ENCODE results near the gene PTBP1. TPM values are rescaled to one million over a fixed set of nuclear protein-coding genes. Genes with fewer than 3 reads are reported as not detected.

The PTBP1 gene
- total RNA-seq, 1 donor from 2014 or later: 386 TPM

DNA sequence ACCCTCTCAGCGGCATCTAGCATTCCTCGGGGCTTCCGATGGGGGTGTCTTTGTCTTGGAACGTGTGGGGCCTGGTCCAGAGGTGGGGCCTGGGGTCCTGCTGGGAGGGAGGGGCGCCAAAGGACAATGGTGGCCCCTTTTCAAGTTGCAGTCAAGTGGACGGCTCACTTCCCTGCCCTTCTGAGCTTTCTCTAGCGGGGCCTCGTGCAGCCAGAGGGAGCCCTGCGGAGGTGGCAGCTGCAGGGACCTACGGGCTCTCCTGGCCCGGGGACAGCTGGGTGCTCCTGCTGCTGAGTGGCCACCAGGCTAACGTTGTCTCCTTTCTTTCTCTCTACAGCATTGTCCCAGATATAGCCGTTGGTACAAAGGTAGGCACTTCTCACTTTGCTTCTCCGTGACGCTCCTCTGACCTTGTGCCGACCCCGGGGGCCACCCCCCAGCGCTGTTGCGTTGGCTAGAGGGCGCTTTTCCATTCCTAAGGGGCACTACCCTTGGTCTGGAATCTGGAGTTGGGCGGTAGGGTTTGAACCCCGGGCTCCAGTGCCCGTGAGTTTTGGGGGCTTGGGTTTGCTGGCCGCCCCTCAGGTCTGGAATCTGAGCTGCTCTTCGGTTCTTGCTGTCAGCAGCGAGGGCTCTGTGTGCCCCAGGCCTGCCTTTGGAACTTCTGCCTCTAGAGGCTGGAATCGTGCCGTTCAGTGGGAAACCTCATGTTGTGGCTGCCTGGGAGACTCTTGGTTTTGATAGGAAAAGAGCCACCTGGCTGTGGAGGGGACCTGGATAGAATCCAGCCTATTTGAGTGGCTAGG, 2.0 kb downstream of the PTBP1 start:
- DNase-seq (ENCODE audit: low read depth): peak; percentile 51
- H3K27me3 ChIP-seq (ENCODE audit: insufficient read depth, low read length): no peaks in the 10 kb centered on the region

DNA sequence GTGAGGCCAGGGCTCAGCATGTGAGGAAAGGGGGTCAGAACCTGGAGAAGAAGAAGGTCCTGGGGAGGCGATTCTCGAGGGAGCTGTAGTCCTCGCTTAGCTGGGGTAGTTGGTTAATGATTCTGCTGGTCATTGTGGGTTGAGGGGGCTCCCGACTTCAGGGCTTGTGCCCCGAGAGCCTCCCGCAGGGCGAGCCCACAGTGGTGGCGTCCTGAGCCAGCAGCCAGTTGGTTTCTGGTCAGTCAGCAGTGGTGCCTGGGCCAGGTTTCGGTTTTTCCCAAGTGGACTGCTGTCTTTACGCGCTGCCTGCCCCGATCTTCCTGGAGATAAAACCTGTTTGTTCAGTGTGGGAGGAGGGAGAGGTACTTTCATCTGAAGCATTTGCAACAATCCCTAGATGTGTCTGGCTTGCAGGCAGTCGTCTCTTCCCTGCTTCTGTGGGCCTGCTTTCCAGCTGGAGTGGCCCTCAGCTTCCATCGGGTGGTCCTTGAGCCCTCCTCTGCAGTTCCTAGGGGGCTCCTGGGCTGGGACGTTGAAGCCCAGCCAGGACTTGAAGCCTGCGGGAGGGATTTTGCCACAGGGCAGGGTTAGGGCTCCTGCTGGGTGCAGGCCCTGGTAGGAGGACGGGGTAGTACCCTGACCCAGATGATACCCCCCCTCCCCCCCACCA, 3.2 kb downstream of the PTBP1 start:
- Histone ChIP-seq H4K20me1 (ENCODE audit: insufficient read depth, low read length) (peaks cover 76% of the 10 kb centered on the region), H3K27ac (ENCODE audit: low read depth, low read length) (no peak overlapping the region), H3K36me3 (ENCODE audit: insufficient read depth, low read length) (peaks cover 22% of the 10 kb centered on the region), H3K27me3 (ENCODE audit: insufficient read depth, low read length) (no peaks in the 10 kb centered on the region), H2AFZ (ENCODE audit: low read depth, low read length) (no peak overlapping the region), H3K9ac (ENCODE audit: low read length) (peak overlapping the region; percentile 97), H3K79me2 (ENCODE audit: insufficient read depth, low read length) (peaks cover 77% of the 10 kb centered on the region), H3K4me1 (ENCODE audit: insufficient read depth, low read length) (peaks cover 37% of the 10 kb centered on the region), H3K4me2 (ENCODE audit: low read length) (peak overlapping the region; percentile 91), H3K9me3 (ENCODE audit: insufficient read depth, low read depth, low read length) (no peaks in the 10 kb centered on the region), H3K4me3 (ENCODE audit: insufficient read depth, low read depth, low read length) (peak overlapping the region; percentile 57)
- H3K27ac Mint-ChIP-seq (ENCODE audit: unreplicated experiment): peak overlapping the region; percentile 88
- no peaks in the 10 kb centered on the region for H3K27me3 Mint-ChIP-seq (ENCODE audit: low read depth, unreplicated experiment)
- H3K9me3 Mint-ChIP-seq (ENCODE audit: unreplicated experiment): no peaks in the 10 kb centered on the region
- peaks cover 23% of the 10 kb centered on the region for H3K4me1 Mint-ChIP-seq (ENCODE audit: low read depth, unreplicated experiment)
- DNase-seq (ENCODE audit: low read depth): peak; percentile 49
- no peak for FAIRE-seq
- peak overlapping the region; percentile 93 for H3K4me3 Mint-ChIP-seq (ENCODE audit: unreplicated experiment)
- H3K36me3 Mint-ChIP-seq (ENCODE audit: low read depth, unreplicated experiment): peaks cover 9% of the 10 kb centered on the region
- no peak for TF ChIP-seq EZH2 (IDR thresholded peaks at IDR 0.05; ENCODE audit: insufficient read depth, low read length)
- TF ChIP-seq, protein P1, sequence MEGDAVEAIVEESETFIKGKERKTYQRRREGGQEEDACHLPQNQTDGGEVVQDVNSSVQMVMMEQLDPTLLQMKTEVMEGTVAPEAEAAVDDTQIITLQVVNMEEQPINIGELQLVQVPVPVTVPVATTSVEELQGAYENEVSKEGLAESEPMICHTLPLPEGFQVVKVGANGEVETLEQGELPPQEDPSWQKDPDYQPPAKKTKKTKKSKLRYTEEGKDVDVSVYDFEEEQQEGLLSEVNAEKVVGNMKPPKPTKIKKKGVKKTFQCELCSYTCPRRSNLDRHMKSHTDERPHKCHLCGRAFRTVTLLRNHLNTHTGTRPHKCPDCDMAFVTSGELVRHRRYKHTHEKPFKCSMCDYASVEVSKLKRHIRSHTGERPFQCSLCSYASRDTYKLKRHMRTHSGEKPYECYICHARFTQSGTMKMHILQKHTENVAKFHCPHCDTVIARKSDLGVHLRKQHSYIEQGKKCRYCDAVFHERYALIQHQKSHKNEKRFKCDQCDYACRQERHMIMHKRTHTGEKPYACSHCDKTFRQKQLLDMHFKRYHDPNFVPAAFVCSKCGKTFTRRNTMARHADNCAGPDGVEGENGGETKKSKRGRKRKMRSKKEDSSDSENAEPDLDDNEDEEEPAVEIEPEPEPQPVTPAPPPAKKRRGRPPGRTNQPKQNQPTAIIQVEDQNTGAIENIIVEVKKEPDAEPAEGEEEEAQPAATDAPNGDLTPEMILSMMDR (IDR thresholded peaks at IDR 0.05; ENCODE audit: insufficient read depth, low read depth, low read length): no peak

More for the DNA sequence above, 2.0 kb downstream of the PTBP1 start:
- Histone ChIP-seq H3K9me3 (ENCODE audit: insufficient read depth, low read depth, low read length) (no peaks in the 10 kb centered on the region), H3K4me1 (ENCODE audit: insufficient read depth, low read length) (peaks cover 37% of the 10 kb centered on the region), H2AFZ (ENCODE audit: low read depth, low read length) (no peak overlapping the region), H3K4me3 (ENCODE audit: insufficient read depth, low read depth, low read length) (peak overlapping the region; percentile 98), H3K4me2 (ENCODE audit: low read length) (peak overlapping the region; percentile 91), H3K79me2 (ENCODE audit: insufficient read depth, low read length) (peaks cover 65% of the 10 kb centered on the region), H3K9ac (ENCODE audit: low read length) (peak overlapping the region; percentile 97), H3K27ac (ENCODE audit: low read depth, low read length) (peak overlapping the region; percentile 70), H3K36me3 (ENCODE audit: insufficient read depth, low read length) (peaks cover 19% of the 10 kb centered on the region), H4K20me1 (ENCODE audit: insufficient read depth, low read length) (peaks cover 64% of the 10 kb centered on the region)
- Mint-ChIP-seq H3K36me3 (ENCODE audit: low read depth, unreplicated experiment) (peaks cover 7% of the 10 kb centered on the region), H3K9me3 (ENCODE audit: unreplicated experiment) (no peaks in the 10 kb centered on the region), H3K27me3 (ENCODE audit: low read depth, unreplicated experiment) (no peaks in the 10 kb centered on the region), H3K27ac (ENCODE audit: unreplicated experiment) (peak overlapping the region; percentile 81), H3K4me1 (ENCODE audit: low read depth, unreplicated experiment) (peaks cover 23% of the 10 kb centered on the region), H3K4me3 (ENCODE audit: unreplicated experiment) (peak overlapping the region; percentile 93)
- no peak for TF ChIP-seq EZH2 (IDR thresholded peaks at IDR 0.05; ENCODE audit: insufficient read depth, low read length)
- TF ChIP-seq, protein P1 (IDR thresholded peaks at IDR 0.05; ENCODE audit: insufficient read depth, low read depth, low read length): peak; percentile 13
- no peak for FAIRE-seq

Data from astrocyte (in vitro differentiated cells and primary cell).